Mucosa of rectum (tissue), 2 donors: Measurements from ENCODE around the gene SEM1.
"Not testable (repeated sequence)": the region's sequence is repeated elsewhere in the genome, so short reads cannot be mapped to it uniquely, and the experiment has no call there.

ENCODE experiments used
- H3K27ac ChIP-seq, 2 donors: one replicate each; pipeline ENCODE4 v1.7.0; 2013; ENCODE audit warnings: inconsistent platforms in 2 of 2, low read depth in 2 of 2, low read length in 2 of 2
- H3K27me3 ChIP-seq, 2 donors: one replicate each; pipeline ENCODE4 v1.7.0; 2013; ENCODE audit warnings: low read length in 2 of 2; ENCODE audit not compliant: control insufficient read depth in 2 of 2, insufficient read depth in 2 of 2
- H3K36me3 ChIP-seq, 2 donors: one replicate each; pipeline ENCODE4 v1.7.0; 2013; ENCODE audit warnings: low read length in 2 of 2; ENCODE audit not compliant: control insufficient read depth in 2 of 2, insufficient read depth in 2 of 2
- H3K4me1 ChIP-seq, 2 donors: one replicate each; pipeline ENCODE4 v1.7.0; 2013; ENCODE audit warnings: low read length in 2 of 2, mild to moderate bottlenecking in 1 of 2; ENCODE audit not compliant: control insufficient read depth in 2 of 2, insufficient read depth in 2 of 2
- H3K4me3 ChIP-seq, 2 donors: one replicate each; pipeline ENCODE4 v1.7.0; 2013; ENCODE audit warnings: low read length in 2 of 2
- H3K9ac ChIP-seq, 2 donors: one replicate each; pipeline ENCODE4 v1.7.0; 2013; ENCODE audit warnings: low read length in 2 of 2, low read depth in 1 of 2, mild to moderate bottlenecking in 1 of 2
- H3K9me3 ChIP-seq, 2 donors: one replicate each; pipeline ENCODE4 v1.7.0; 2013; ENCODE audit warnings: low read length in 2 of 2; ENCODE audit not compliant: control insufficient read depth in 2 of 2
- donor health status: healthy.
- donor health status: Normal muscosa, but diverticular disease.

SEM1 gene

GRCh38 chr7:96649981-96650380 lies 59.7 kb downstream of the SEM1 start:
- no peaks in the 10 kb centered on the region for H3K27me3 ChIP-seq
- no peak overlapping the region for H3K27ac ChIP-seq
- no peak overlapping the region for H3K9ac ChIP-seq
- no peaks in the 10 kb centered on the region for H3K36me3 ChIP-seq
- no peaks in the 10 kb centered on the region for H3K9me3 ChIP-seq
- H3K4me3 ChIP-seq = no peak overlapping the region
- H3K4me1 ChIP-seq = no peaks in the 10 kb centered on the region

- Histone ChIP-seq H3K27ac (no peak overlapping the region), H3K27me3 (no peaks in the 10 kb centered on the region), H3K9ac (no peak overlapping the region), H3K4me1 (no peaks in the 10 kb centered on the region), H3K9me3 (no peaks in the 10 kb centered on the region), H3K36me3 (no peaks in the 10 kb centered on the region), H3K4me3 (no peak overlapping the region)
Measured at GRCh38 chr7:96648784-96649183, 60.9 kb downstream of the SEM1 start.

GRCh38 chr7:96647733-96648132 lies 61.9 kb downstream of the SEM1 start:
- H3K36me3 ChIP-seq = no peaks in the 10 kb centered on the region
- H3K27me3 ChIP-seq = no peaks in the 10 kb centered on the region
- H3K4me3 ChIP-seq = no peak overlapping the region
- no peak overlapping the region for H3K9ac ChIP-seq
- H3K27ac ChIP-seq = no peak overlapping the region
- no peaks in the 10 kb centered on the region for H3K4me1 ChIP-seq
- no peaks in the 10 kb centered on the region for H3K9me3 ChIP-seq

GRCh38 chr7:96645084-96645483 lies 64.6 kb downstream of the SEM1 start:
- H3K36me3 ChIP-seq = no peaks in the 10 kb centered on the region
- H3K27me3 ChIP-seq = no peaks in the 10 kb centered on the region
- no peak overlapping the region for H3K9ac ChIP-seq

GRCh38 chr7:96643436-96643835 lies 66.2 kb downstream of the SEM1 start:
- H3K9ac ChIP-seq, H3K4me3 ChIP-seq, H3K4me1 ChIP-seq, H3K9me3 ChIP-seq, H3K27ac ChIP-seq, H3K36me3 ChIP-seq, H3K27me3 ChIP-seq: not testable (repeated sequence)

More at GRCh38 chr7:96645084-96645483, 64.6 kb downstream of the SEM1 start:
- Histone ChIP-seq H3K27ac (no peak overlapping the region), H3K9me3 (no peaks in the 10 kb centered on the region), H3K4me1 (no peaks in the 10 kb centered on the region), H3K4me3 (no peak overlapping the region)

- no peaks in the 10 kb centered on the region for H3K4me1 ChIP-seq
- no peak overlapping the region for H3K9ac ChIP-seq
- H3K27ac ChIP-seq = no peak overlapping the region
- H3K9me3 ChIP-seq = no peaks in the 10 kb centered on the region
- H3K36me3 ChIP-seq = no peaks in the 10 kb centered on the region
- no peak overlapping the region for H3K4me3 ChIP-seq
- no peaks in the 10 kb centered on the region for H3K27me3 ChIP-seq
Measured at GRCh38 chr7:96640054-96640453, 69.6 kb downstream of the SEM1 start.
